ENCODE data around the gene PTN.
"Not testable (repeated sequence)": the region's sequence is repeated elsewhere in the genome, so short reads cannot be mapped to it uniquely, and the experiment has no call there.

The PTN gene

DNA sequence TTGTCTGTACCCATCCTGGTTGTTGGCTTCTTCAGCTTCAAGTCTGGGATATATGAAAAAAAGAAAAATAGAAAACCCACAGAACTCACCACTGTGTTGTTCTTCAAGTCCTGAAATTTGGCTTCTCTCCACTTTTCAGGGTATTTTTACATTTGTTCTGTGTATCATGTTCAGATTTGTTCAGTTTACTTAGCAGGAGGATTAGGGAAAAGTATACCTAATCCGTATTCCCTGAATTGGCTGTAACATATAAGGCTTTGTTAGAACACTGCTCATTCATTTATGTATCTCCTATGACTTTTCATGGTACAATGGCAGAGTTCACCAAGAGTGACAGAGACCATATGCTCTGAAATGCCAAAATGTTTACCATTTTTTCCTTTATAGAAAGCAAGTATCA, 146.9 kb downstream of the PTN start:
- H3K4me2 ChIP-seq (ENCODE audit: low read length), result no peak overlapping the region
- H3K27ac ChIP-seq (ENCODE audit: low read depth, low read length, poor library complexity, severe bottlenecking), result no peak overlapping the region
- H3K79me2 ChIP-seq (ENCODE audit: insufficient read depth, low read length), result no peaks in the 10 kb centered on the region
- no peak overlapping the region for H3K4me3 ChIP-seq (ENCODE audit: low read depth, low read length, poor library complexity, severe bottlenecking)
- H3F3A ChIP-seq (ENCODE audit: insufficient read depth, low read length), result no peaks in the 10 kb centered on the region
- TF ChIP-seq, protein P1, sequence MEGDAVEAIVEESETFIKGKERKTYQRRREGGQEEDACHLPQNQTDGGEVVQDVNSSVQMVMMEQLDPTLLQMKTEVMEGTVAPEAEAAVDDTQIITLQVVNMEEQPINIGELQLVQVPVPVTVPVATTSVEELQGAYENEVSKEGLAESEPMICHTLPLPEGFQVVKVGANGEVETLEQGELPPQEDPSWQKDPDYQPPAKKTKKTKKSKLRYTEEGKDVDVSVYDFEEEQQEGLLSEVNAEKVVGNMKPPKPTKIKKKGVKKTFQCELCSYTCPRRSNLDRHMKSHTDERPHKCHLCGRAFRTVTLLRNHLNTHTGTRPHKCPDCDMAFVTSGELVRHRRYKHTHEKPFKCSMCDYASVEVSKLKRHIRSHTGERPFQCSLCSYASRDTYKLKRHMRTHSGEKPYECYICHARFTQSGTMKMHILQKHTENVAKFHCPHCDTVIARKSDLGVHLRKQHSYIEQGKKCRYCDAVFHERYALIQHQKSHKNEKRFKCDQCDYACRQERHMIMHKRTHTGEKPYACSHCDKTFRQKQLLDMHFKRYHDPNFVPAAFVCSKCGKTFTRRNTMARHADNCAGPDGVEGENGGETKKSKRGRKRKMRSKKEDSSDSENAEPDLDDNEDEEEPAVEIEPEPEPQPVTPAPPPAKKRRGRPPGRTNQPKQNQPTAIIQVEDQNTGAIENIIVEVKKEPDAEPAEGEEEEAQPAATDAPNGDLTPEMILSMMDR (IDR thresholded peaks at IDR 0.05; ENCODE audit: low read length), result no peak
- no peak for TF ChIP-seq EZH2 (IDR thresholded peaks at IDR 0.05; ENCODE audit: borderline replicate concordance, low read length)
- no peaks in the 10 kb centered on the region for H3K4me1 ChIP-seq (ENCODE audit: insufficient read depth, low read length, severe bottlenecking)
- H3K9me3 ChIP-seq (ENCODE audit: low read length), result no peaks in the 10 kb centered on the region
- H3K36me3 ChIP-seq (ENCODE audit: insufficient read depth, low read length), result no peaks in the 10 kb centered on the region
- no peaks in the 10 kb centered on the region for H3K9me2 ChIP-seq (ENCODE audit: low read depth, low read length)
- no peak overlapping the region for H3K9ac ChIP-seq (ENCODE audit: low read length)
- no peaks in the 10 kb centered on the region for H4K20me1 ChIP-seq (ENCODE audit: insufficient read depth, low read length)
- no peak overlapping the region for H2AFZ ChIP-seq (ENCODE audit: low read length)
- H3K27me3 ChIP-seq (ENCODE audit: insufficient read depth, low read length), result no peaks in the 10 kb centered on the region

DNA sequence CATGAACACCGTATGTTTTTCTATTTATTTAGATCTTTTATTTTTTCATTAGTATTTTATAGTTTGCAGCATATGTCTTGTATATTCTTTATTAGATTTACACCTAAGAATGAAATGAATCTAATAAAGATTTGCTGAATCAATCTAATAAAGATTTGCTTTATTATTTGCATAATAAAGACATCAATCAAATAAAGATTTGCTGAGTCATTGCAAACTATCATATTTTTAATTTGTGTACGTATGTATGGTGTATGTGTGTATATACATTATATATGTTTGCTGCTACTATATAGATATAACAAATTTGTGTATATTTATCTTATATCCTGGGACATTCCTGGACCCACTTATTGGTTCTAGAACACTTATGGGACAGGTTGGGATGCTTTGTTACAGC, 147.5 kb downstream of the PTN start:
- Histone ChIP-seq H4K20me1 (ENCODE audit: insufficient read depth, low read length) (no peaks in the 10 kb centered on the region), H3K9me3 (ENCODE audit: low read length) (no peaks in the 10 kb centered on the region), H3K79me2 (ENCODE audit: insufficient read depth, low read length) (no peaks in the 10 kb centered on the region), H3F3A (ENCODE audit: insufficient read depth, low read length) (no peaks in the 10 kb centered on the region), H3K4me2 (ENCODE audit: low read length) (no peak overlapping the region), H3K9me2 (ENCODE audit: low read depth, low read length) (no peaks in the 10 kb centered on the region), H3K36me3 (ENCODE audit: insufficient read depth, low read length) (no peaks in the 10 kb centered on the region), H3K27ac (ENCODE audit: low read depth, low read length, poor library complexity, severe bottlenecking) (no peak overlapping the region), H3K9ac (ENCODE audit: low read length) (no peak overlapping the region), H3K4me1 (ENCODE audit: insufficient read depth, low read length, severe bottlenecking) (no peaks in the 10 kb centered on the region), H3K27me3 (ENCODE audit: insufficient read depth, low read length) (no peaks in the 10 kb centered on the region), H2AFZ (ENCODE audit: low read length) (no peak overlapping the region), H3K4me3 (ENCODE audit: low read depth, low read length, poor library complexity, severe bottlenecking) (no peak overlapping the region)
- TF ChIP-seq, protein P1 (IDR thresholded peaks at IDR 0.05; ENCODE audit: low read length), result no peak
- TF ChIP-seq EZH2 (IDR thresholded peaks at IDR 0.05; ENCODE audit: borderline replicate concordance, low read length), result no peak

DNA sequence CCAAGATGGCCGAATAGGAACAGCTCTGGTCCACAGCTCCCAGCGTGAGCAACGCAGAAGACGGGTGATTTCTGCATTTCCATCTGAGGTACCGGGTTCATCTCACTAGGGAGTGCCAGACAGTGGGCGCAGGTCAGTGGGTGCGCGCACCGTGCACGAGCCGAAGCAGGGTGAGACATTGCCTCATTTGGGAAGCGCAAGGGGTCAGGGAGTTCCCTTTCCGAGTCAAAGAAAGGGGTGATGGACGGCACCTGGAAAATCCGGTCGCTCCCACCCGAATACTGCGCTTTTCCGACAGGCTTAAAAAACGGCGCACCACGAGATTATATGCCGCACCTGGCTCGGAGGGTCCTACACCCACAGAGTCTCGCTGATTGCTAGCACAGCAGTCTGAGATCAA, 161.9 kb downstream of the PTN start:
- not testable (repeated sequence) for H3K9me2 ChIP-seq (ENCODE audit: low read depth, low read length); H3K4me3 ChIP-seq (ENCODE audit: low read depth, low read length, poor library complexity, severe bottlenecking); H3K27me3 ChIP-seq (ENCODE audit: insufficient read depth, low read length); H3K27ac ChIP-seq (ENCODE audit: low read depth, low read length, poor library complexity, severe bottlenecking); H2AFZ ChIP-seq (ENCODE audit: low read length); H4K20me1 ChIP-seq (ENCODE audit: insufficient read depth, low read length); H3K4me1 ChIP-seq (ENCODE audit: insufficient read depth, low read length, severe bottlenecking); H3K36me3 ChIP-seq (ENCODE audit: insufficient read depth, low read length); H3F3A ChIP-seq (ENCODE audit: insufficient read depth, low read length); H3K79me2 ChIP-seq (ENCODE audit: insufficient read depth, low read length); H3K4me2 ChIP-seq (ENCODE audit: low read length); H3K9me3 ChIP-seq (ENCODE audit: low read length); H3K9ac ChIP-seq (ENCODE audit: low read length)
